Sciatic nerve (tissue), 2 donors: ENCODE measurements around the gene TOR4A. TPM values are rescaled to one million over a fixed set of nuclear protein-coding genes. Genes with fewer than 3 reads are reported as not detected.

Source experiments
- ATAC-seq: fragments of 200-7000 bp; cut with Tn5 transposase; one replicate; pipeline ENCODE4 v1.9.1; 2020; ENCODE audit warnings: mild to moderate bottlenecking, moderate library complexity
- DNase-seq: peaks from one replicate; pipeline ENCODE4 v3.0.0-alpha.2; 2020; ENCODE audit warnings: low spot score
- intact Hi-C: fragments of 100-400 bp; cut with DNase I; formaldehyde crosslinking; loops from one replicate; pipeline ENCODE4 v1.14.2; 2022
- total RNA-seq: library from RNA; stranded (reverse); fragmentation: NEBNext Ultra II Directional; extraction: Animal tissue kit (Norgen Biotek cat#: 25700); gene quantifications from one replicate; pipeline ENCODE4 v1.2.1, GENCODE V29; 2021
- donor health status: DM: no; HTN: no; CAD: no.
- donor health status: DM: no; HTN: no; CAD: no.

Gene TOR4A
- total RNA-seq, 1 donor from 2014 or later: 4.0 TPM

- intact Hi-C loops: no loop called here
- ATAC-seq: no peak
- no peak for DNase-seq
These were observed 1.5 kb downstream of the TOR4A start for GRCh38 chr9:137278721-137279711.

GRCh38 chr9:137279741-137280473, 2.4 kb downstream of the TOR4A start:
- intact Hi-C loops: no loop called here
- ATAC-seq (no peak), DNase-seq (no peak)

- no peak for ATAC-seq
These were observed 3.2 kb downstream of the TOR4A start for GRCh38 chr9:137280474-137281344.

GRCh38 chr9:137281345-137282116, 4.0 kb downstream of the TOR4A start:
- DNase-seq (no peak), ATAC-seq (no peak)
- intact Hi-C loops: no loop called here

More at GRCh38 chr9:137280474-137281344, 3.2 kb downstream of the TOR4A start:
- intact Hi-C loops: no loop called here
- no peak for DNase-seq

GRCh38 chr9:137286975-137287383, 9.5 kb downstream of the TOR4A start:
- peak; percentile 59 for ATAC-seq
- intact Hi-C loops: no loop called here
- DNase-seq: no peak

- intact Hi-C loops: no loop called here
- no peak for DNase-seq
- ATAC-seq: no peak
These were observed 15.6 kb downstream of the TOR4A start for GRCh38 chr9:137293094-137293481.

GRCh38 chr9:137293482-137294090, 16.1 kb downstream of the TOR4A start:
- intact Hi-C loops: no loop called here
- no peak for ATAC-seq
- DNase-seq: no peak

GRCh38 chr9:137294091-137294680, 16.7 kb downstream of the TOR4A start:
- ATAC-seq (peak; percentile 21), DNase-seq (no peak)
- intact Hi-C loops: no loop called here

- intact Hi-C loops: no loop called here
- no peak for ATAC-seq
- no peak for DNase-seq
These were observed 17.2 kb downstream of the TOR4A start for GRCh38 chr9:137294681-137295237.

GRCh38 chr9:137295238-137295811, 17.8 kb downstream of the TOR4A start:
- intact Hi-C loops: no loop called here
- ATAC-seq (no peak), DNase-seq (no peak)

- intact Hi-C loops: no loop called here
- DNase-seq: no peak
- peak; percentile 4 for ATAC-seq
These were observed 18.5 kb downstream of the TOR4A start for GRCh38 chr9:137295849-137296669.

GRCh38 chr9:137296670-137297664, 19.4 kb downstream of the TOR4A start:
- intact Hi-C loops: no loop called here
- peak; percentile 11 for ATAC-seq
- DNase-seq: no peak

- no peak for ATAC-seq
- intact Hi-C loops: no loop called here
- no peak for DNase-seq
These were observed 20.4 kb downstream of the TOR4A start for GRCh38 chr9:137297966-137298365.

- no peak for DNase-seq
- intact Hi-C loops: no loop called here
- ATAC-seq: no peak
These were observed 21.1 kb downstream of the TOR4A start for GRCh38 chr9:137298401-137299202.
